ENCODE measurements around the gene ASB16.
"Not testable (repeated sequence)": the region's sequence is repeated elsewhere in the genome, so short reads cannot be mapped to it uniquely, and the experiment has no call there.

GRCh38 chr17:44149066-44149465 is 21.4 kb upstream of the ASB16 start:
- TF ChIP-seq ZNF274 (IDR thresholded peaks at IDR 0.05; ENCODE audit: low read depth, low read length); SUZ12 (IDR thresholded peaks at IDR 0.05; ENCODE audit: extremely low read depth, insufficient read depth, insufficient read length): not testable (repeated sequence)

Data from NT2/D1 (cell line).